ENCODE results near the gene TNIP3.

TNIP3 gene

GRCh38 chr4:121138039-121138825 is 25.9 kb downstream of the TNIP3 start:
- DNase-seq: peak; percentile 24 to 25

GRCh38 chr4:121130326-121130660 is 33.8 kb downstream of the TNIP3 start:
- no peak for DNase-seq

DNA sequence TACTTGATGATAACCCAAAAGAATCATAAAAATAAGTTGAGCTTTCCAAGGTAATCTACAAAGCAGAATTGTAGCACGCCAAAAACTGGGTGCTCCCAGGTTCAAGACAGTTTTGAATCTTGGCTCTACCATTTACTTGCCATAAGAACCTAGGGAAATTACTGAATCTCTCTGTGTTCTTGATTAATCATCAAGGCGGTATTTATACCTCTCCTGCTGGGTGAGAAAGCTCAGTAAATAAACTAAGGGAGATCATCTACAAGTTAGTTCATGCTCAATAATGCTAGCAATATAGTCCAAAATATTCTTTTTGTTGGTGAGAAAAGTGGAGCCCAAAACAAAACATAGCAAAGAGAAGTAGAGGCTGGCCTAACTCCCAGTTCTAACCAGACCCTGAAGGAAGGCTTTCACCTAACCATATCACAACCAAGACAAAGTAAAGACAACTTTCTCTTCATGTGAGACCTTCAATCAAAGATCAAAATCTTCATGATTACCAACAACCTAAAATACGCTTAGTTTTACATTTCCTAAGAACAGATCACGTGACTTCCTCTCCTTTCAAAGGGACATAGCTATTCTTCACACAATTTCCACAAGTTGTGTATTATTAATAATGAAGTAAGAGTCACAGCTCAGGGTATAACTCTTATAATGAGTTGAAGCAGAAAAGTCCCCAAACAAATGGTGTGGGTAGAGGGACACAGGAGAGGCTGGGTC is 34.4 kb downstream of the TNIP3 start:
- no peak for DNase-seq

- no peak for DNase-seq
Observed at GRCh38 chr4:121127100-121127499, 37.0 kb downstream of the TNIP3 start.

- DNase-seq: no peak
Observed at GRCh38 chr4:121126449-121127006, 37.6 kb downstream of the TNIP3 start.

DNA sequence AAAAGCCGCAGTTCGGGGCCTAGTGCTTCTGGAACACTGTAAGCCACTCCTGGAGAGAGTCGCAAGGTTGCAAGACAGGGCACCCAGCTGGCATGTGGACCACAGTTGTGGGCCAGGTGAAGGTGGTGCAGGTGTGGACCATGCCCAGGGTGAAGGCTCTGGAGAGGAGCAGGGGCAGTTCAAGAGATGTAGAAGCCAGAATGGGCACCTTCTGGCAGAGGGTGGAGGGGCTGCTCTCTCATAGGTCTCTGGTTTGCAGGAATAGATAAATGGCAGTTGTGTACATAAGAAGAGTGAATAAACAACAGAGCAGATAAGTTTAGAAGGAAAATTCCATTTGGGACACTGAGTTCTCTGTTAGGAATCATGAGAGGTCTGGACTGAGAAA is 38.6 kb downstream of the TNIP3 start:
- DNase-seq: no peak

DNA sequence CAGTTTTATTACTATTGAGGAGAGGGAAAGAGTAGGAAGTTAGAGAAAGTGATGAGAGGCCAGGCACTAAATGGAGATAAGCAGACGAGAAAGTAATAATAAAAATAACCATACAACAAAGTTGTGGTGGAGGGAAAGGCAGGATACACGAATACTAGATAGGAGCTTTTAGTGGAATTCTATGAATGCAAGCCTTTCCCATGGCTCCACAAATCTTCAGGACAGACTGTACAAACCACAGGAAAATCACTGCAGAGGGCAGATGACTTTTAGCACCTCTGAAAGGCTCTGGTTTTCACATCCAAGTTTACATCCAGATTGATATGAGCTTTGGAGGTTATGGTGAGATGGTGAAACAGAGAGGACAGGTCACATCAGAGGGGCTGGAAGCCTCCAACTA is 41.5 kb downstream of the TNIP3 start:
- DNase-seq: no peak

DNA sequence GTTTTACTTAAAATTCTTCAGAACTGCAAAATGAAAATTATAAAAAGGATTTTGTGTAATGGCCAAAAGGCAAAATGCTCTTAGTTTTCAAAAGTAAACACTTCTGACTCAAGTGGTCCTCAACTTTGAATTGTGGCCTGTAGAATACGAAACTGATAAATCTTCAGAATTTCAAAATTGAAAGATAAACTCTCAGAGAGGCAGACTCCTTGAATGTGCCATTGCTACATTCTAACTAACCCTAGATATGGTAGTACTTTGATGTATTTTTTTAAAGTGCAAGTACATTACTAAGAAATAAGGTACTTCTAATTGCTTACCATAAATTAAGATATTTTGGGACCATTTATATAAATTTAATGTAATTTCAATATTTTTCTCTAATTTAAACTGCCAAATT is 44.4 kb downstream of the TNIP3 start:
- DNase-seq: no peak

DNA sequence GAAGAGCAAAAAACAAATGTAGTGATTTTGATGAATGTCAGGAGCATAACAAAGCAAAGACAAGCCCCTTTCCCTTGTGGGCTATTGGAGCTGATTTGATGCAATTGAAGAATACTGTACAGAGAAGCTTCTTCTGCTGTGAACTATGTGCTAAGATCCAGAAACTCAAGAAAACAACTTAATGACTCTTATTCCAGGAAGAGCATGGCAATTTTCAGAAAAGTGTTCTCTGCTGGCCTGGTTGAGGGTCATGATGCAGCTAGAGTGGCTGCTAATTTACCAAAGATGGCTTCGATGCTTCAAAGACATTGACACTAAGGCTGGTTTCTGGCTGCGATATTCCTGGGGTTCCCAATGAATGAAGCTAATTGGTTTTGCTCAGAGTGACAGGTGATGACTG is 45.8 kb downstream of the TNIP3 start:
- no peak for DNase-seq

DNA sequence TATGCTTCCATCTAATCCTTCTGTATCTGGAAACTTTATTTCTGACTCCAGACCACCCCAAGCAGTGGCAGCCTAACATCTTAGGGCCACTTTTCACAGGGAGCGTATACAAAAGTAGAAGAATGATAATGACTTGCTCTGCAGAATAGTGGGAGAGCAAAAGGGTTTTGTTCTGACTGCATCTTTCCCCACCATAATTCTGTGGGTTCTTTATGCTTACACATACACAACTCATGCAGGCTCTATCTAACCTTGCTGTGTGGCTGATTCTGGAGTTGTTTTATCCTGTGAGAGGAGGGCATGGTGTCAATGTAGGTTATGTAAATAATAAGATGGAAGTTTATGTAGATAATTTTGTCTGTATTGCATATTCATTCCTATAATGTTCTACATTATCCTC is 49.4 kb downstream of the TNIP3 start:
- DNase-seq: no peak

- no peak for DNase-seq
Observed at GRCh38 chr4:121112530-121112929, 51.6 kb downstream of the TNIP3 start.

GRCh38 chr4:121108557-121108956 is 55.6 kb downstream of the TNIP3 start:
- DNase-seq: no peak

GRCh38 chr4:121107507-121107906 is 56.6 kb downstream of the TNIP3 start:
- no peak for DNase-seq

- DNase-seq: no peak
Observed at GRCh38 chr4:121100093-121100775, 63.9 kb downstream of the TNIP3 start.

DNA sequence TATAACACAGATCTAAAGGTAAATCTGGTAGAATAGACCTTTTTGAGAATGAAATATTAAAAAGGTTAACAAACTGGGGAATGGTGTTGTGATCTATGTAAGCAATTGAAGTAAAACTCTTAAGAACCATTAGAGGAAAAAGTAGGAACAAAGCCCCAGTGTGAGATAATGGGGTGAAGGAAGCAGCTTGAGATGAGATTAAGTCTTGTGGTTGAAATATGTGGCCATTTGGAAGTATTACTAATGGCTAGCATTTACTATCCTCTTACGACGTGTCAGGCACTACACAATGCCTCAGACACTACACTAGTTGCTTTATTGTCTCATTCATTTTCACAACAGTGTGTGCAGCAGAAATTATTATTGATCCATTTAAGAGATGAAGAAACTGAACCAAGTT is 65.9 kb downstream of the TNIP3 start:
- no peak for DNase-seq

- DNase-seq: peak in 1 of 2 donors; percentile 17
Observed at GRCh38 chr4:121096629-121097028, 67.5 kb downstream of the TNIP3 start.

GRCh38 chr4:121096191-121096590 is 67.9 kb downstream of the TNIP3 start:
- no peak for DNase-seq

GRCh38 chr4:121094297-121094966 is 69.7 kb downstream of the TNIP3 start:
- no peak for DNase-seq

GRCh38 chr4:121093261-121093660 is 70.9 kb downstream of the TNIP3 start:
- DNase-seq: no peak

- no peak for DNase-seq
Observed at GRCh38 chr4:121091941-121092340, 72.2 kb downstream of the TNIP3 start.

DNA sequence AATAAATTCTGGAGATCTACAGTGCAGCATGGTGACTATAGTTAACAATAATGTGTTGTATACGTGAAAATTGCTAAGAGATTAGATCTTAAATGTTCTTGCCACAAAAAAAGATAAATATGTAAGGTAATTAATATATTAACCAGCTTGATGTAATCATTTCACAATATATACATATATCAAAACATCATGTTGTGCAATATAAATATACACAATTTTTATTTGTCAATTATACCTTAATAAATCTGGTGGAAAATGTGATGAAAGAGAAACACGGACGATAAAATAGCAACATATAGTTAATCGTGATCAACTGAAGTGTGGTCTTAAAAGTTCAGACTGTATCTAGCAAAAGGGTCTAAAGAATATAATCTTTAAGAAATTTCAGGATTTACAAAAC is 75.3 kb downstream of the TNIP3 start:
- no peak for DNase-seq
